ENCODE measurements around the gene TFAP2E.
A peak's percentile ranks its signal among the peaks of the same experiment; 100 is the strongest.

TFAP2E gene

GRCh38 chr1:35561972-35562680, 11.0 kb upstream of the TFAP2E start:
- no peak overlapping the region for H3K4me3 ChIP-seq (ENCODE audit: low read depth, low read length)
- no peak for DNase-seq (ENCODE audit: low read depth)

GRCh38 chr1:35563166-35563565, 9.9 kb upstream of the TFAP2E start:
- H3K4me3 ChIP-seq (ENCODE audit: low read depth, low read length), result no peak overlapping the region
- no peak for DNase-seq (ENCODE audit: low read depth)
- TF ChIP-seq POLR2A (IDR thresholded peaks at IDR 0.05; ENCODE audit: extremely low read depth, insufficient read length) (no peak), MYC (IDR thresholded peaks at IDR 0.05; ENCODE audit: low read depth, low read length) (no peak), CTCF (IDR thresholded peaks at IDR 0.05; ENCODE audit: low read depth, low read length) (no peak), MAX (IDR thresholded peaks at IDR 0.05; ENCODE audit: low read depth, low read length) (no peak)

More at GRCh38 chr1:35561972-35562680, 11.0 kb upstream of the TFAP2E start:
- no peak for TF ChIP-seq MAX (IDR thresholded peaks at IDR 0.05; ENCODE audit: low read depth, low read length)
- TF ChIP-seq CTCF (IDR thresholded peaks at IDR 0.05; ENCODE audit: low read depth, low read length), result no peak
- TF ChIP-seq POLR2A (IDR thresholded peaks at IDR 0.05; ENCODE audit: extremely low read depth, insufficient read length), result no peak
- no peak for TF ChIP-seq MYC (IDR thresholded peaks at IDR 0.05; ENCODE audit: low read depth, low read length)

- peak; percentile 84 for DNase-seq (ENCODE audit: low read depth)
- H3K4me3 ChIP-seq (ENCODE audit: low read depth, low read length), result no peak overlapping the region
Measured at GRCh38 chr1:35564037-35564883, 8.9 kb upstream of the TFAP2E start.

GRCh38 chr1:35564884-35565741, 8.0 kb upstream of the TFAP2E start:
- no peak for DNase-seq (ENCODE audit: low read depth)
- TF ChIP-seq MAX (IDR thresholded peaks at IDR 0.05; ENCODE audit: low read depth, low read length) (no peak), CTCF (IDR thresholded peaks at IDR 0.05; ENCODE audit: low read depth, low read length) (no peak), POLR2A (IDR thresholded peaks at IDR 0.05; ENCODE audit: extremely low read depth, insufficient read length) (no peak), MYC (IDR thresholded peaks at IDR 0.05; ENCODE audit: low read depth, low read length) (no peak)
- H3K4me3 ChIP-seq (ENCODE audit: low read depth, low read length), result no peak overlapping the region

More at GRCh38 chr1:35564037-35564883, 8.9 kb upstream of the TFAP2E start:
- peak; percentile 73 for TF ChIP-seq CTCF (IDR thresholded peaks at IDR 0.05; ENCODE audit: low read depth, low read length)
- no peak for TF ChIP-seq MYC (IDR thresholded peaks at IDR 0.05; ENCODE audit: low read depth, low read length)
- TF ChIP-seq MAX (IDR thresholded peaks at IDR 0.05; ENCODE audit: low read depth, low read length), result peak; percentile 6; the same call in 1 of the 2 replicates

- H3K4me3 ChIP-seq (ENCODE audit: low read depth, low read length), result no peak overlapping the region
- DNase-seq (ENCODE audit: low read depth), result no peak
- no peak for TF ChIP-seq POLR2A (IDR thresholded peaks at IDR 0.05; ENCODE audit: extremely low read depth, insufficient read length)
- no peak for TF ChIP-seq CTCF (IDR thresholded peaks at IDR 0.05; ENCODE audit: low read depth, low read length)
- TF ChIP-seq MYC (IDR thresholded peaks at IDR 0.05; ENCODE audit: low read depth, low read length), result no peak
- no peak for TF ChIP-seq MAX (IDR thresholded peaks at IDR 0.05; ENCODE audit: low read depth, low read length)
Measured at GRCh38 chr1:35565742-35566133, 7.4 kb upstream of the TFAP2E start.

Measured in NB4 (cell line).